ENCODE results near the gene ATP2A3.

DNA sequence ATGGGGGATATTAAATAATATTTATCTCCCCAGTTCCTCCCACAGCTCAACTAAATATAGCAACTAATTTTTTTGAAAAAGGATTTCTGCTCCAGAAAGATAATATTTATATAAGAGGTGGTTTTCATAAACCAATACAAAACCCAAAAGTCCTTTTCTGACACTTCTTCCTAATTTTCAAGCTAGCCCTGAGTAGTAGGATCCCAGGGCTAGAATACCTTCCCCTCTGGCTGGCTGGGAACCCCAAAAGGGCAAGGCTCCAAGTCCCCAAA, 1.3 kb downstream of the ATP2A3 start:
- TF ChIP-seq, protein P1, sequence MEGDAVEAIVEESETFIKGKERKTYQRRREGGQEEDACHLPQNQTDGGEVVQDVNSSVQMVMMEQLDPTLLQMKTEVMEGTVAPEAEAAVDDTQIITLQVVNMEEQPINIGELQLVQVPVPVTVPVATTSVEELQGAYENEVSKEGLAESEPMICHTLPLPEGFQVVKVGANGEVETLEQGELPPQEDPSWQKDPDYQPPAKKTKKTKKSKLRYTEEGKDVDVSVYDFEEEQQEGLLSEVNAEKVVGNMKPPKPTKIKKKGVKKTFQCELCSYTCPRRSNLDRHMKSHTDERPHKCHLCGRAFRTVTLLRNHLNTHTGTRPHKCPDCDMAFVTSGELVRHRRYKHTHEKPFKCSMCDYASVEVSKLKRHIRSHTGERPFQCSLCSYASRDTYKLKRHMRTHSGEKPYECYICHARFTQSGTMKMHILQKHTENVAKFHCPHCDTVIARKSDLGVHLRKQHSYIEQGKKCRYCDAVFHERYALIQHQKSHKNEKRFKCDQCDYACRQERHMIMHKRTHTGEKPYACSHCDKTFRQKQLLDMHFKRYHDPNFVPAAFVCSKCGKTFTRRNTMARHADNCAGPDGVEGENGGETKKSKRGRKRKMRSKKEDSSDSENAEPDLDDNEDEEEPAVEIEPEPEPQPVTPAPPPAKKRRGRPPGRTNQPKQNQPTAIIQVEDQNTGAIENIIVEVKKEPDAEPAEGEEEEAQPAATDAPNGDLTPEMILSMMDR (IDR thresholded peaks at IDR 0.05), result no peak
- no peak for TF ChIP-seq POLR2A (IDR thresholded peaks at IDR 0.05)
- no peak for TF ChIP-seq POLR2AphosphoS5 (IDR thresholded peaks at IDR 0.05)

Measured in breast epithelium (tissue), 3 donors.